Measurements from ENCODE around the gene CFAP54.

DNA sequence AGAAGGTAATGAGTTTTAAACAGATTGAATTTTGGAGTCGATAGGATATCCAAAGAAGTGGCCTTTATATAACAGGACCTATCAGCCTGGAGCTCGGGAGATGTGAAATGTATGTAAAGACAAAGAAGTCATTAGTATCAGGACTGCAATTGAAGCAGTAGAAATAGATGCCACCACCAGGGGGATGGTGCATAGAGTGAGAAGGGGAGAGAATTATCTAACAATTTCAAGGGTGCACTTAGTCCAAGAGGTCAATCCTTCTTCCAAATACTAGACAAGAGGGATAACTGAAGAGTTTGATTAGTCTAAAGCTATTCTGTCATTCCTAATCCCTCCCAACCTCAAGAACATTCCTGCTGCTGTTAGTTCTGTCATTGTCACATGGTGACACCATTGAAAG is 127.8 kb downstream of the CFAP54 start:
- no peak for TF ChIP-seq EZH2 (IDR thresholded peaks at IDR 0.05; ENCODE audit: borderline replicate concordance, insufficient read depth, low read length, poor library complexity, severe bottlenecking)
- no peak for TF ChIP-seq POLR2AphosphoS5 (IDR thresholded peaks at IDR 0.05)
- TF ChIP-seq, protein P1, sequence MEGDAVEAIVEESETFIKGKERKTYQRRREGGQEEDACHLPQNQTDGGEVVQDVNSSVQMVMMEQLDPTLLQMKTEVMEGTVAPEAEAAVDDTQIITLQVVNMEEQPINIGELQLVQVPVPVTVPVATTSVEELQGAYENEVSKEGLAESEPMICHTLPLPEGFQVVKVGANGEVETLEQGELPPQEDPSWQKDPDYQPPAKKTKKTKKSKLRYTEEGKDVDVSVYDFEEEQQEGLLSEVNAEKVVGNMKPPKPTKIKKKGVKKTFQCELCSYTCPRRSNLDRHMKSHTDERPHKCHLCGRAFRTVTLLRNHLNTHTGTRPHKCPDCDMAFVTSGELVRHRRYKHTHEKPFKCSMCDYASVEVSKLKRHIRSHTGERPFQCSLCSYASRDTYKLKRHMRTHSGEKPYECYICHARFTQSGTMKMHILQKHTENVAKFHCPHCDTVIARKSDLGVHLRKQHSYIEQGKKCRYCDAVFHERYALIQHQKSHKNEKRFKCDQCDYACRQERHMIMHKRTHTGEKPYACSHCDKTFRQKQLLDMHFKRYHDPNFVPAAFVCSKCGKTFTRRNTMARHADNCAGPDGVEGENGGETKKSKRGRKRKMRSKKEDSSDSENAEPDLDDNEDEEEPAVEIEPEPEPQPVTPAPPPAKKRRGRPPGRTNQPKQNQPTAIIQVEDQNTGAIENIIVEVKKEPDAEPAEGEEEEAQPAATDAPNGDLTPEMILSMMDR (IDR thresholded peaks at IDR 0.05; ENCODE audit: poor library complexity, severe bottlenecking) = no peak
- TF ChIP-seq, protein P2, sequence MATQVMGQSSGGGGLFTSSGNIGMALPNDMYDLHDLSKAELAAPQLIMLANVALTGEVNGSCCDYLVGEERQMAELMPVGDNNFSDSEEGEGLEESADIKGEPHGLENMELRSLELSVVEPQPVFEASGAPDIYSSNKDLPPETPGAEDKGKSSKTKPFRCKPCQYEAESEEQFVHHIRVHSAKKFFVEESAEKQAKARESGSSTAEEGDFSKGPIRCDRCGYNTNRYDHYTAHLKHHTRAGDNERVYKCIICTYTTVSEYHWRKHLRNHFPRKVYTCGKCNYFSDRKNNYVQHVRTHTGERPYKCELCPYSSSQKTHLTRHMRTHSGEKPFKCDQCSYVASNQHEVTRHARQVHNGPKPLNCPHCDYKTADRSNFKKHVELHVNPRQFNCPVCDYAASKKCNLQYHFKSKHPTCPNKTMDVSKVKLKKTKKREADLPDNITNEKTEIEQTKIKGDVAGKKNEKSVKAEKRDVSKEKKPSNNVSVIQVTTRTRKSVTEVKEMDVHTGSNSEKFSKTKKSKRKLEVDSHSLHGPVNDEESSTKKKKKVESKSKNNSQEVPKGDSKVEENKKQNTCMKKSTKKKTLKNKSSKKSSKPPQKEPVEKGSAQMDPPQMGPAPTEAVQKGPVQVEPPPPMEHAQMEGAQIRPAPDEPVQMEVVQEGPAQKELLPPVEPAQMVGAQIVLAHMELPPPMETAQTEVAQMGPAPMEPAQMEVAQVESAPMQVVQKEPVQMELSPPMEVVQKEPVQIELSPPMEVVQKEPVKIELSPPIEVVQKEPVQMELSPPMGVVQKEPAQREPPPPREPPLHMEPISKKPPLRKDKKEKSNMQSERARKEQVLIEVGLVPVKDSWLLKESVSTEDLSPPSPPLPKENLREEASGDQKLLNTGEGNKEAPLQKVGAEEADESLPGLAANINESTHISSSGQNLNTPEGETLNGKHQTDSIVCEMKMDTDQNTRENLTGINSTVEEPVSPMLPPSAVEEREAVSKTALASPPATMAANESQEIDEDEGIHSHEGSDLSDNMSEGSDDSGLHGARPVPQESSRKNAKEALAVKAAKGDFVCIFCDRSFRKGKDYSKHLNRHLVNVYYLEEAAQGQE (IDR thresholded peaks at IDR 0.05; ENCODE audit: borderline replicate concordance) = no peak
- no peak for TF ChIP-seq EP300 (conservative IDR thresholded peaks at IDR 0.05; ENCODE audit: poor library complexity, severe bottlenecking)
- TF ChIP-seq RAD21 (conservative IDR thresholded peaks at IDR 0.05) = no peak
- TF ChIP-seq SMC3 (conservative IDR thresholded peaks at IDR 0.05; ENCODE audit: poor library complexity) = no peak

All from neural cell (in vitro differentiated cells).